Measurements from ENCODE around the gene RHEBL1.

The RHEBL1 gene

GRCh38 chr12:49041881-49042484 is 27.8 kb downstream of the RHEBL1 start:
- Histone ChIP-seq H4K20me1 (ENCODE audit: insufficient read depth, low read length) (peaks cover 3% of the 10 kb centered on the region), H3K9me3 (ENCODE audit: insufficient read depth, low read length) (no peaks in the 10 kb centered on the region), H3K27ac (ENCODE audit: low read length) (no peak overlapping the region), H3K27me3 (ENCODE audit: low read depth, low read length) (no peaks in the 10 kb centered on the region), H3K79me2 (ENCODE audit: low read length) (no peaks in the 10 kb centered on the region), H3K4me2 (ENCODE audit: low read length) (no peak overlapping the region), H3K4me3 (ENCODE audit: low read length) (no peak overlapping the region), H3K36me3 (replicated peaks; ENCODE audit: low read depth, low read length) (peaks cover 76% of the 10 kb centered on the region), H3K4me1 (ENCODE audit: low read length) (no peaks in the 10 kb centered on the region), H2AFZ (ENCODE audit: low read depth, low read length) (no peak overlapping the region), H3K9ac (ENCODE audit: low read length) (no peak overlapping the region)
- TF ChIP-seq EZH2phosphoT487 (IDR thresholded peaks at IDR 0.05; ENCODE audit: low read depth): no peak
- no peak for TF ChIP-seq CTCF (IDR thresholded peaks at IDR 0.05; ENCODE audit: low read depth, low read length)

- H3K9me3 ChIP-seq (ENCODE audit: insufficient read depth, low read length): no peaks in the 10 kb centered on the region
- H3K27ac ChIP-seq (ENCODE audit: low read length): no peak overlapping the region
- TF ChIP-seq CTCF (IDR thresholded peaks at IDR 0.05; ENCODE audit: low read depth, low read length): no peak
- H3K36me3 ChIP-seq (replicated peaks; ENCODE audit: low read depth, low read length): peaks cover 76% of the 10 kb centered on the region
- H3K9ac ChIP-seq (ENCODE audit: low read length): no peak overlapping the region
- peaks cover 3% of the 10 kb centered on the region for H4K20me1 ChIP-seq (ENCODE audit: insufficient read depth, low read length)
- H3K79me2 ChIP-seq (ENCODE audit: low read length): no peaks in the 10 kb centered on the region
- no peaks in the 10 kb centered on the region for H3K27me3 ChIP-seq (ENCODE audit: low read depth, low read length)
- H3K4me3 ChIP-seq (ENCODE audit: low read length): no peak overlapping the region
- H3K4me1 ChIP-seq (ENCODE audit: low read length): no peaks in the 10 kb centered on the region
- H2AFZ ChIP-seq (ENCODE audit: low read depth, low read length): no peak overlapping the region
- no peak overlapping the region for H3K4me2 ChIP-seq (ENCODE audit: low read length)
Measured at GRCh38 chr12:49041036-49041880, 28.5 kb downstream of the RHEBL1 start.

DNA sequence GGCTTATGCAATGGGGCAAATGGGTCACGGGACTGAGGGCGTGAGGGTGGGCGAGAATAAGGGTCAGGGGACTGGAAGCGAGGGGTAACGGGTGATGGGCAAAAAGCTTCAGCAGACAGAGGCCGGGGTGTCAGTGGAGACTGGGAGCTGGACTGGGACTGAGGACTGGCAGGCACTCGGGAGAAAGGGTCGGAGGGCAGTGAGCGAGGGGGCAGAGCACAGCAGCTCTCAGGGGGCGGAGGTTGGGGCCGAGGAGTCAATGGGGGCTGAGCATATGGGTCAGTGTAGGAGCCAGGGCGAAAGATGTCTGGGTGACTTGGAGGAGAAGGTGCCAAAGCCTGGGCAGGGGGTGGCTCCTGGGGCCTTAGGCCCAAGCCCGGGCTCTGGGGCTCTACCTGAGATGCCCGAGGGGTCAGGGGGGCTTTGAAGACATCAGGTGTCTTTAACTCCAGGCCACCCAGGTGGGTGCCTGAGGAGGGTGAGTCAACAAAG is 29.4 kb downstream of the RHEBL1 start:
- no peak overlapping the region for H2AFZ ChIP-seq (ENCODE audit: low read depth, low read length)
- H3K4me2 ChIP-seq (ENCODE audit: low read length): no peak overlapping the region
- no peak overlapping the region for H3K9ac ChIP-seq (ENCODE audit: low read length)
- H3K4me1 ChIP-seq (ENCODE audit: low read length): no peaks in the 10 kb centered on the region
- no peaks in the 10 kb centered on the region for H3K9me3 ChIP-seq (ENCODE audit: insufficient read depth, low read length)
- peaks cover 3% of the 10 kb centered on the region for H4K20me1 ChIP-seq (ENCODE audit: insufficient read depth, low read length)
- H3K36me3 ChIP-seq (replicated peaks; ENCODE audit: low read depth, low read length): peaks cover 71% of the 10 kb centered on the region
- H3K27me3 ChIP-seq (ENCODE audit: low read depth, low read length): no peaks in the 10 kb centered on the region
- TF ChIP-seq CTCF (IDR thresholded peaks at IDR 0.05; ENCODE audit: low read depth, low read length) (no peak), EZH2phosphoT487 (IDR thresholded peaks at IDR 0.05; ENCODE audit: low read depth) (no peak)
- no peak overlapping the region for H3K4me3 ChIP-seq (ENCODE audit: low read length)
- H3K79me2 ChIP-seq (ENCODE audit: low read length): no peaks in the 10 kb centered on the region
- no peak overlapping the region for H3K27ac ChIP-seq (ENCODE audit: low read length)
